Peyer's patch (tissue), 4 donors: ENCODE data around the gene MAML2.

Source experiments
- POLR2A ChIP-seq, 2 donors: fragments of 450-650 bp; IDR thresholded peaks; one replicate each; pipeline ENCODE4 v1.5.1; 2017; ENCODE audit warnings: antibody characterized with exemption in 2 of 2, mild to moderate bottlenecking in 2 of 2, moderate library complexity in 2 of 2
- TF ChIP-seq, protein P1 (sequence below), 6 experiments: fragments of 450-650 bp in 4 of 6; fragments of 200-600 bp in 2 of 6; sonication (generic) in 1 of 6; IDR thresholded peaks; one replicate each; pipeline ENCODE4 v1.5.1; 2017 to 2019; ENCODE audit warnings: antibody characterized with exemption in 6 of 6, mild to moderate bottlenecking in 3 of 6, moderate library complexity in 1 of 6

DNA sequence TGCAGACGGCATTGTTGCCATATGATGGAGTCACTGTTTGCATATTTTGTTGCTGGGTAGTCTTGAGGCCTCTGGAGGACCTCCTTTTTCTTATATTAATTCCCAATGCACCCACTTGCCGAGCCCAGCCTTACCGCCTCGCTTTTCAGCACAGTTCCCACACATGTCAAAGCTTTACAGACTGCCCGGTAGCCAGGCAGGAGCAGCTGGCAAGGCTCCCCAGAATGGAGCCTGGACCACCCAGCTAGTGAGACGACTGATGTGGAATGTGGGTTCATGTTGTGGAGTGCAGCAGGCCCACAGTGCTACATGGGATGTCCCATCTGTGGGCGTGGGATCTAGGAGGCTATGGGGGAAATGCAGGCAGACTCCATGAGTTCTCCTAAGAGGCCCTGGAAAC is 319.7 kb downstream of the MAML2 start:
- TF ChIP-seq, protein P1, sequence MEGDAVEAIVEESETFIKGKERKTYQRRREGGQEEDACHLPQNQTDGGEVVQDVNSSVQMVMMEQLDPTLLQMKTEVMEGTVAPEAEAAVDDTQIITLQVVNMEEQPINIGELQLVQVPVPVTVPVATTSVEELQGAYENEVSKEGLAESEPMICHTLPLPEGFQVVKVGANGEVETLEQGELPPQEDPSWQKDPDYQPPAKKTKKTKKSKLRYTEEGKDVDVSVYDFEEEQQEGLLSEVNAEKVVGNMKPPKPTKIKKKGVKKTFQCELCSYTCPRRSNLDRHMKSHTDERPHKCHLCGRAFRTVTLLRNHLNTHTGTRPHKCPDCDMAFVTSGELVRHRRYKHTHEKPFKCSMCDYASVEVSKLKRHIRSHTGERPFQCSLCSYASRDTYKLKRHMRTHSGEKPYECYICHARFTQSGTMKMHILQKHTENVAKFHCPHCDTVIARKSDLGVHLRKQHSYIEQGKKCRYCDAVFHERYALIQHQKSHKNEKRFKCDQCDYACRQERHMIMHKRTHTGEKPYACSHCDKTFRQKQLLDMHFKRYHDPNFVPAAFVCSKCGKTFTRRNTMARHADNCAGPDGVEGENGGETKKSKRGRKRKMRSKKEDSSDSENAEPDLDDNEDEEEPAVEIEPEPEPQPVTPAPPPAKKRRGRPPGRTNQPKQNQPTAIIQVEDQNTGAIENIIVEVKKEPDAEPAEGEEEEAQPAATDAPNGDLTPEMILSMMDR (IDR thresholded peaks at IDR 0.05), result no peak
- no peak for TF ChIP-seq POLR2A (IDR thresholded peaks at IDR 0.05)
